ENCODE results near the gene FOXI3.

Gene FOXI3

DNA sequence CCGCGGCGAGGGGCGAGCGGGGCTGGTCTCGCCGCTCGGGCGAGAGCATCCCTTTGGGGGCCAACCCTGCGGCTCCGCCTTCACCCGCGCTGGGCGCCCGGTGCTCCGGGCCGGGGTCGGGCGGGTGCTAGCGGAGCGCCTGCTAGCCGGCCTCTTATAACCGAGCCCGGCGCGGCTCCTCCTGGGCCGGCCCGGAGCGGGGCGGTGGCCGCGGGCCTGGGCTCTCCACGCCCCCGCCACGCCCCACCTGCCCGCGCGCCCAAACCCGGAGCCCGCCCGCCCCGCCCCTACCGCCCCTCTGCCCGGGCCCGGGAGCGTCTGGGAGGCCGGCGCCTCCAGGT is at the start of gene FOXI3:
TSS of gene FOXI3 (minus strand) at position 129 of the 341 bp plus-strand sequence. CDS start 158 bp downstream, outside the sequence.
- no peak for DNase-seq

DNA sequence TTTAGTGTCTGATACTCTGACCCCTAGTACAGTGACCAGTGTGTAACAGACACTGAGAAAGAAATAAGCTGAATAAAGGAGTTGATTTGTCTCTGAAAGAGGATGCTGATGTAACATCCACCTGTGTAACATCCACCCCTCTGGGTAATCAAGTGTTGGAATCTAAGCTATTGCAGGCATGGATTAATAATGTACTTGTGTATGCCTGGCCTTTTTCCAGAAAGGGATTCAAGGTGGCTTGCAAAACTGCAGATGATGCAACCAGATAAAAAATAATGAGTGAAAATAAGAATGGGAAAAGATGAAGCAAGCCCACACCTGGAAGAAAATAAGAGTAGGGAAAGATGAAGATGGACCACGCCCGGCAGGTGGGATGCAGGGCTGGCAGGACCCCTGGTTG is 48.2 kb upstream of the FOXI3 start:
- no peak for DNase-seq

DNA sequence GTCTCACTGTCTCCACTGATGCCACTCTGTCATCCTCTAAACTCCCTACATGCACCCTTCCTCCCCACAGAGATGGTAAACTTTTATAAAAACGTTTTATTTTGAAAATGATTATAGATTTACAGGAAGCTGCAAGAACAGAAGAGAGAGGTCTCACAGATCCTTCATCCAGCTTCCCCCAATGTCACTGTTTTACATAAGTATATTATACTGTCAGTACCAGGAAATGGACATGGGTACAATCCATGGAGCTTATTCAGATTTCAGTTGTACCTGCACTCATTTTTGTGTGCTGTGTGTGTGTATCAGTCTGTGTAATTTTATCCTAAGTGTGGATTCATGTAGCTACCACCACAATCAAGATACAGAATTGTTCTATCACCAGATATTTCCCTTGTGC is 46.7 kb upstream of the FOXI3 start:
- DNase-seq, result no peak

DNA sequence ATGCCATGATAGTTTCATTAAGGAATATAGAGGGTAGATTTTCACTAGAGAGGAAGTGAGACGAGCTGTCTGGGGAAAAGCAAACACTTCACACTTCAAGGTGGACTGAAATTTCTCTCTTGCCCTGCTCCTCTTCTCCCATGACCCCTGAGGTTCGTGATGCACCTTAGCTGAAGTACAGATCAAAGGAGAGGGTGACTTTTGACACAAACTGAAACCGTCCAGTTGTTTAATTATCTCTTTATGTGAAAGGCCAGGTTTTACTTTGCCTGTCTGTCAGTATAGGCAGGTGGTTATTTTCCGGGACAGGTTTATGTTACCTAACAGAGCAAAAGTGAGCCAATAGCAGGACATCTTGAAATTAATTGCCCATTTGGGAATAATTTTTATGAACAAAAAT is 41.0 kb upstream of the FOXI3 start:
- no peak for DNase-seq

DNA sequence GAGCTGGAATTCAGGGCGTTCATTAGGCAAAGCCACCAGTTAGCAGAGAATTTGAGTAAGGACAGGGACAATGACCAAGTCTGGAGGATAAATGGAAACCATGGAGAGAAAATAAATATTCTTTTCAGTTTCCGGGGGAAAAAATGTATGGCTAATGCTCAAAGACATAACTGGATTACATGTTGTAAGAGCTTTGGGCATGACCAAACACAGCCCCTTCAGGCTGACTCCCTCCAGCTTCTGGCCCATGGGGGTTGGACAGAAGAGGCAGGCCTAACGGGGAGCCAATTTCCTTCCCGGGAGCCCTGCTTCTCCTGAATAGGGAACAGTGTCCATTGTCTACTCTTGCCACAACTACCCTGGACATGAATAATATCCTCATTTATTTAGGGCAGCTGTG is 39.5 kb upstream of the FOXI3 start:
- no peak for DNase-seq

DNA sequence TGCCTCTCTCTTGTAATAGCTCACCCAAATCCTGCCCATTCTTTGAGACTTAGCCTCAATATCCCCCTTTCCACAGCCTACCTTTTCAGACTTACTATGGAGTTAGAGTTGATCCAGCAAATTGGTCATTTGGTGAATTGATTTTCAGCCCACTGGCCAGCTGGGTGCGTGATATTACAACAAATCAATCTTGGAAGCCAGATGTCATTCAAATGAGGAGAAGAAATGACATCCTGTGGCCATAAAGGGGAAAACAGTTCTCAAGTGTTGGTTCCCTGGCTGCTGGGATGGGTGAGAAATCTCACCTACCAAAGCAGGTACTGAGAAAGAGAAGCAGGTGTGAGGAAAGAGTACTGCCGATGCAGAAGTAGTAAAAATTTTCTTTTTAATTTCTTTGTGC is 36.7 kb upstream of the FOXI3 start:
- DNase-seq, result no peak

DNA sequence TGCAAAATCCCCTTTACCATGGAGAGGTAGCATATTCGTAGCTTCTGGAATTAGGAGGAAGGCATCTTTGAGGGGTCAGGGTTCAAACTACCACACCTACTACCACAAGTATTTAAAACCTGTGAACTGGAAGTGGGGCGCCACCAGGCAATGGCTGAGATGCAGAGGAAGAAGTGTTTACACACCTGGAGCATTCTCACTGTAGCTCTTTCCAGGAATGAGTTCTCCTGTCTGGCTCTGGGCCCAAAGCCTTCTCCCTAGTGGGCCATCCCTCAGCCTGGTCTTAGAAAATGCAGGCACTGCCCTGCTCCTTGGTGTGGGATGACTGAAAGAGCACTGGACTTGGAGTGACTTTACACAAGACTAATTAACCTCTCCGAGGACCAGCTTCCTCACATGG is 30.7 kb upstream of the FOXI3 start:
- no peak for DNase-seq

DNA sequence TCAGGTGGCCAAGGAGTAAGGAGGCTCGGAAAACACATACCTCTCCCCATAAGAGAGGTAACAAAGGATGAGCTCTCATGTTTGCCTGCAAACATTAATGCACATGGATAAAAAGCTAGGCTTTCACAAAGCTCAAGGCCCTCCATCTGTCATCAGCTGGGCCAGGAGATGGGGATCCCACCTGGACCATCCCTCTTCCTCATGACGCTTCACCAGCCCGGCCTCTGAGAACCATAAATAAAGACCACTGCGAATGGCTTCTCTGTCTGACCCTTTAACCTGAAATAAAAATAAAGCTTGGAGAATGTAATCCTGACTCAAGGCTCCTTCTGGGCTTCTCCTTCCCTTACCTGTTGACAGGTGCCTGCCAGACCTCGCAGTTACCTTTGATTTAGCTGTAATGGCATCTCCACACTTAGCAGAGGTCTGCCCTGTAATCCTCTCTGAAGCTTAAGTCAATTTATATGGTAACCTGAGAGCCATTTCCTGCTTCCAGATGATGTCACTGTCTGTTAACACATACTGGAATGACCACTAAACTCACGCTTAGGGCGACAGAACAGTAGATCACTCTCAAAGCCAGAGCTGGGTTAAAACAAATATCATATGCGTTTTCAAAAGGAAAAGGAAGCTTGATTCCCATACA is 29.3 kb upstream of the FOXI3 start:
- no peak for DNase-seq

DNA sequence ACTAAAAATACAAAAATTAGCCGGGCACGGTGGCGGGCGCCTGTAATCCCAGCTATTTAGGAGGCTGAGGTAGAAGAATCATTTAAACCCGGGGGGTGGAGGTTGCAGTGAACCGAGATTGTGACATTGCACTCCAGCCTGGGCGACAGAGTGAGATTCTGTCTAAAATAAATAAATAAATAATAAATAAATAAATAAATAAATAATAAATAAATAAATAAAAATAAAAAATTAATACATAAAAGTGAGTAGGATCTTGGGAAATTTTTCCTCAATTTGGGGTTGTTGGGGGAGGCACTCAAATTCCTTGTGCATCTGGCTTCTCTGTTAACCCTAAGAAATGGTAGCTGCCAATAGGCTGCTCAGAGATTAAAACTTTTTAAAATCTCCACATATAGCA is 20.3 kb upstream of the FOXI3 start:
- no peak for DNase-seq

DNA sequence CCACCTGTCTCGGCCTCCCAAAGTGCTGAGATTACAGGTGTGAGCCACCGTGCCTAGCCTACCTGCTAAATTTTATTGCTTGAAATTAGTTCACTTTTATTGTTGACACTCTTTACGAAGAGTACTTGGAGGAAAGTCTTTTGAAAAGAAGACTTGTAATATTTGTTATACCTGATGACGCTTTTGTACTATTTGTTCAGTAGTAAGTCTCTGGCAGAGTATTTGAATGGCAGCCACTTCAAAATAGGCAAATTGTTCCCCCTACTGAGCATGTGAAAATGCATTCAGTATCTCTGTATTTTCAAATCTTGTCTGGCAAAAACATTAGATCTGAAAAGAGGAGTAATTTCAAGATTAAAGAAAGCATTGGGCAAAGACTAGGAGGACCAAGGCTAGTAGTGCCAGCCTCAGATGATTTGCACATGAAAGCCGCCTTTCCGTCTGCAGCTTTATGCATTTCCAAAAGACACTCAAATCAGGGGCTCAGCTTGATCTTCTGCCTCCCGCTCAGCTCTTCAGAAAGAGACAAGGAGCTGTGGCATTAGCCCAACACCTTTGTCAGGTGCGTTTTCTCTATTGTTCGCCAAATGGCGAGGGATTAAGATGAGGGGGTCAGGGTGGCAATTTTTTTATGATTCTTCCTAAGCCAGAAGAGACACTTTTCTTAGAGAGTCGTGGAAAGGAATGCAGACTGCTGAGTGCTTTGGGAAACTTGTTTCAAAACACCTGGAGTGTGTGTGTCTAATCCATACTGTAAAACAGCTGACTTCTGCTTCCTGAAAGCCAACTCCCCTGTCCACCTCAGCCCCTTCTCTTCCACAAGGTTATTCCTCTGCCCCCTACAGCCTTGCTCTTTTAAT is 18.8 kb upstream of the FOXI3 start:
- DNase-seq, result no peak

DNA sequence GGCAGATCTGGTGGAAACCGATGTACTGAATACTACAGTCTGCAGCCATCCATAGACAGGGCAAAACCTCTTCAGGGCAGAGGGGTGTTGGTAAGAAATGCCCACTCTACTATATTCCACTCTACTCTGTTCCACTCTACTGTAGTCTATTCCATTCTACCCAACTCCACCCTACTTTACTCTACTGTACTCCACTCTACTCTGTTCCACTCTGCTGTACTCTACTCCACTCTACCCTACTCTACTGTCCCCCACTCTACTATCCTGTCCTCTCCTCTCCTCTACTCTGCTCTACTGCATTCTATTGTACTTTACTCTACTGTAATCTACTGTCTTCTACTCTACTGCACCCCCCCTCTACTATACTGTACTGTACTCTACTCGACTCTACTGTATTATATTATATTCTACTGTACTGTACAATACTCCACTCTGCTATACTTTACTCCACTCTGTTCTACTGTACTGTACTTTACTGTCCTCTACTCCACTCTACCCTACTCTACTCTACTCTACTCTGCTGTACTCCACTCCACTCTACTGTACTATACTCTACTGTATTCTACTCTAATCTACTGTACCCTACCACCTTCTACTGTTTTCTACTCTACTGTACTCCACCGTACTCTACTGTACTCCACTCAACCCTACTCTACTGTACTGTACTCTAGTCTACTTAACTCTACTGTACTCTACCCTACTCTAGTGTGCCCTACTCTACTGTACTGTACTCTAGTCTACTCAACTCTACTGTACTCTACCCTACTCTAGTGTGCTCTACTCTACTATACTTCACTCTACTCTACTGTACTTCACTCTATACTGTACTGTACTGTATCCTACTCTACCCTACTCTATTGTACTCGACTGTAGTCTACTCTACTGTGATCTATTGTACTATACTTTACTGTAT is 17.0 kb upstream of the FOXI3 start:
- DNase-seq, result no peak

DNA sequence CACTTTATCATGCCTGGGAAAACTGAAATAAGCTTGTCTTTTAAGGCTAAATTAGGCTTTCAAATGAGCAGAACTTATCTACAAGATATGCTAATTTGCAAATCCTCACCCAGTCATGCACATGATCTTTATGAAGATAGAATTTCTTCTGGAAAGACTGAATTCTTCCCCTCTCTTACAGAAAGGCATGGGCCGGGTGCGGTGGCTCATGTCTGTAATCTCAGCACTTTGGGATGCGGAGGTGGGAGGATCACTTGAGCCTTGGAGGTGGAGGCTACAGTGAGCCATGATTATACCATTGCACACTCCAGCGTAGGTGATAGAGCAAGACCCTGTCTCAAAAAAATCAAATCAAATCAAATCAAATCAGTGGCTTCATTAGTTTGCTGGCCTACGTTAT is 11.7 kb upstream of the FOXI3 start:
- DNase-seq, result no peak

DNA sequence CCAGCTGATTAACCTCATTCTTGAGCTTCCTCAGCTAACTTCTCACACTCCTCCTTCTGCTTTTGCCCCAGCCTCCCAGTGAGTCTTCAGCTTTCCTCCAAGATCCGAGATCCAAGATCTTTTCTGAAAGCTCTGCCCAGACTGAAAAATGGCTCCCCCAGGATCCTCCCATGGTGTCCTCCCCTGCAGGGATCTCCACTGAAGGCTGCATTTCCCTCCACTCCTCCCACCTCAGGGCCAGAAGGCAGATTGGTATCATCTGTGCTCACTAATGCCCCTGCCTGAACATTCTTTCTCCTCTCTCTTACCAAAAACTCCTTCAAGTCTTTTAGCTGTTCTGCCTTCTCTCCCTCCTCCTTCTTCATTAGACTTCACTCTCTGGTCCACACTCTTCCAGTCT is 6.1 kb upstream of the FOXI3 start:
- no peak for DNase-seq

DNA sequence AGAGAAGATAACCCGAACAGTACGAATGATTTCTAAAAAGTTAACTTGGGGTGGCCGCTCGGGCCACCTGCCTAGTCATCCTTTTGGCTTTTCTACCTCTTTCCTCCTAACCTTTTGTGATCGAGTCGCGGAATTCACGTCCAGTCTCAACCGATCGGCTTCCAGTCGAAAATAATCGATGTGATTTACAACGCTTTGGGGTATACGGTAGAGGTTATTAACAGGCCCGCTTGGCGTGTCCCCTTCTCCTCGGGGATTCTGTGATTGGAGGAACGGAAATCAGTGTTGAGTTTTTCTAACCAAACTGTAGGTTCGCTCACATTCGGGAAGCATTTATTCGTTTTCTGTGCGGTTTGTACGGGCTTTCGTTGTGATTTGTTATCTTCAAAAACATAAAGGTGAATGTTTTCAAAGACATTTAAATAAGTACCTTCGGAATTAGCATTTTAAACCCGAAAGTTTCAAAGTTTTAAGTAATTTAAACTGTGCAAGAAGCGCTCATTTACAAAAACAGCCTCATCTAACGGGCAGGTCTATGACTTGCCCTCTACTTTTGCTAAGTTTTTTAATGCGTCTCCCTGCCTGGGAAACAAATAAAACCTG is 588 bp upstream of the FOXI3 start:
- no peak for DNase-seq

DNA sequence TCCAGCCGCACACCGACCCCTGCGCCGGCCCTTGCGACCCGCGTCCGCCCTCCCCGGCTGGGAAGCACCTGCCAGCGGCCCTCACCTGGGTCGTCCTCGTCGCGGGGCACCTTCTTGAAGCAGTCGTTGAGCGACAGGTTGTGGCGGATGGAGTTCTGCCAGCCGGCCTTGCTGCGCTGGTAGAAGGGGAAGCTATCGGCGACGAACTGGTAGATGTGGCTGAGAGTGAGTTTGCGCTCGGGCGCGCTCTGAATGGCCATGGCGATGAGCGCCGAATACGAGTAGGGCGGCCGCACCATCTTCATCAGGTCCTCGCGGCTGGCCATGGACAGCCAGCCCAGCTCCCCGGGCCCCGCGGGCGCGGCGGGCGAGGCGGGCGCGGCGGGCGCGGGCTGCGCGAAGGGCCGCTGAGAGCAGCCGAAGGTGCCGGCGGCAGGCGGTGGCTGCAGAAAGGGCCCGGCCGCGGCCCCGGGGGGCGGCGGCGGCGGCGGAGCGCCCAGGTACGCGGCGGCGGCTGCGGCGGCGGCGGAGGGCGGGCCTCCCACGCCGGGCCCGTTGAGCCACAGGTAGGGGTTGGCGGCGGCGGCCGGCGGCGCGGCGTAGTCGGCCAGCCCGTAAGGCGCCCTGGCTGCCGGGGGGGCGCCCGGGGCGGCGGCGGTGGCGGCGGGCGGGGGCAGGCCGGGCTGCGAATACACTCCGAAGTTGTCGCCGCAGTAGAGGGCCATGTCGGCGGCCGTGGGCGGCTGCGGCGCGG is 505 bp downstream of the FOXI3 start:
- DNase-seq, result peak; percentile 5

DNA sequence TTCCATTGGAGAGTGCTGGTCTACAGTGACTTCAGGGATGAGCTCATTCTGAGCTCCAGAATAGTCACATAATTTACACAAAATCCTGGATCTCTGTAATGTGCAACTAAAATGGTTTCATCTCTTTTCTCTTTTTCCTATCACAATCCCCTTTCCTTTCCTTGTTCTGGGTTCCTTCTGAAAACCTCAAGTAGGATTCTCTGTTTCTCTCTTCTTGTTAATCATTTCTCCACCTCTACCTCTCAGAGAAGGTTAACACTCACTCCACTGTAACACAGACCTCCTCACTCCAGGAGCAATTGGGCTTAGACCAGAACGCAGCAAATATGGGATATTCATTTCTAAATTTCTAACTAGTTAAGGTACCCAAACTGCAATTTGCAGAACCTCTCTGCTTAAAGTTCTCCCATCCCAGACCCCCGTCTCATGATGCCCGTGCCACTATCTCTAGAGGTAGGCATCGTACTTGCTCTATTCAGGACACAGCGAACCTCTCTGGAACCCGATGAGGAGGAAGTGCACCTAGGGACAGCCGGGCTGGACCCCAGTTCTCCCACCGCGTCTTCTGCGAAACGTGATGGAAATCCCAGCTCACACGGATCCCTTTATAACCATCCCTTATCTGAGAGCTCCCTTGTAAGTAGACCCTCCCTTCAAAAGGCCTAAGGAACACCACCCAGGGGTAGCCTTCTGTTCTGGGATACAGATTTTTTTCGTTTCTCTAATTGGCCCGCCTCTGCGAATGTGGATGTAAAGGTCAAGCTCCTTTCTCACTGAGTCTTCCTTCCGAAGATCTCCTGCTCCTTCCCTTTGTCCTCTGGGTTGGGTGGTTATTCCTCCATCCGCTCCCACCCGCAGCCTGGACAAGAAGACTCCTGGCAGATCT is 1.3 kb downstream of the FOXI3 start:
- no peak for DNase-seq

DNA sequence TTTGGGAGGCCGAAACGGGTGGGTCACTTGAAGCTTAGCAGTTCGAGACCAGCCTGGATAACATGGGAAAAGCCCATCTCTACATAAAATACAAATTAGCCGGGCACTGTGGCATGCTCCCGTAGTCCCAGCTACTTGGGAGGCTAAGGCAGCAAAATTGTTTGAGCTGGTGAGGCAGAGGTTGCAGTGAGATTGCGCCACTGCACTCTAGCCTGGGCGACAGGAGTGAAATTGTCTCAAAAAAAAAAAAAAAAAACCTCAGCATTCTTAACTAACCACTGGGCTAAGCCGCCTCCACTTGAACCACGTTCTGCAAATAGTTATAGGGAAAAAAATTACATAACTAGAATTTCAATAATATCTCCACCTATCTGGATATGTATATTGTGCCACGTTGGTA is 2.3 kb downstream of the FOXI3 start:
- DNase-seq, result no peak

DNA sequence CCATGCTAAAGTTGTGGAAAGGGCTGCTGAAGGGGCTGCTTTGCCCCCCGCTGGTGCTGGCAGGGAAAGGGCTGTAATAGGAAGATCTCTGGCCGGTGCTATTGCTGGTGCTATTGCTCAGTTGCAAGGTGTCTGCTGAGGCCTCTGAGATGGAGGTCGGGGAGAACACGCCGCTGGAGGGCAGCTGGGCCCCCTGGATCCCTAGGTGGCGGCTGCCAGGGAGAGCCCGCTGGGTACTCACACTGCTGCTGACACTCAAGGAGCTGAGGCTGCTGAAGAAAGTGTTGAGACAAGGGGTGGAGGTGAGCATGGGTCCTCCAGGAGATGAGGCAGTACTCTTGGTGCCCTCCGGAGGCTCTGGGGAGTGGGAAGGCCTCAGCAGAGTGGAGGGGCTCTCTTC is 4.2 kb downstream of the FOXI3 start:
- DNase-seq, result no peak

DNA sequence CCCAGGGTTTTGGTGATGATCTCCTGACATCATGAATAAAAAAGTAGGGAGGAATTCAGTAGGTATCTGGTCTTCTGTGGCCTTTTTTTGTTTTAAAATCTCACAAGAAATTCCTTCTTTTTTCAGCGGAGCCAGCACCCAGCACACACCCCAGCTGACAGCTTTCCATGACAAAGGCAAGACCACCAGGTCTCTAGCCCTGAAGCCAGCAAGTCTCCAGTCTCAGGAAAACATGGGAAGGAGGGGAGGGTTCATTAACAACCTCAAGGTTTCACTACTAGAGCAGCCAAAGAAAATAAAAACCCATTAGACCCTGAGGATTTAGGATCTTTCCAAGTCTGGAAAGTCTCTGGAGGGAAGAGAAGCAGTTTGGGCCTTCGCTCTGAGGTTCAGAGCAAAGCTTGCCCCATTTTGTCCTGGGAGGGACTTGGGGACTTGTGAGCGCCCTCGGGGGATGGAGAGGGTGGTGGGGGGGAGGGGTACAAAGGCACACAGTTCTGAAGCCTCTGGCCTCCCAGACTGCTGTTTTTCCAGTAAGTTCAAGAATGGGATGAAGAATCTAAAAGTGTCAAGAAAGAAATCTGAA is 9.0 kb downstream of the FOXI3 start:
- DNase-seq, result no peak

DNA sequence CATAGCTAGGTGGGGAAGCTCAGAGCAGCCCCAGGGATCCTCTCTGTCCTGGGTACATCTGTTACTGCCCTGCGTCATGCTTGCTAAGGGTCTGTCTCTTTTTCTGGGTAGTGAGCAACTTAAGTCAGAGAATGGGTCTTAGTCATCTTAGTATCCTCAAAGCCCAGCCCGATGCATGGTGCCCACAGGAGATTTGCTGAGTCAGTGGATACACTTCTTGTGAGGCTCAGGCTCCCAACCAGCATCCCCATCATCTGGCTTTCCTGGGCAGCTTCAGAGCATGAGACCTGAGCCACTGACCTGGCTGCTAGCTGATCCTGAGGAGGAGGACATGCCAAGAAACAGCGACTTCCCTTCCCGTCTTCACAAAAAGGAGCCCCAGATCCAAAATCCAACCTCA is 10.0 kb downstream of the FOXI3 start:
- DNase-seq, result no peak

DNA sequence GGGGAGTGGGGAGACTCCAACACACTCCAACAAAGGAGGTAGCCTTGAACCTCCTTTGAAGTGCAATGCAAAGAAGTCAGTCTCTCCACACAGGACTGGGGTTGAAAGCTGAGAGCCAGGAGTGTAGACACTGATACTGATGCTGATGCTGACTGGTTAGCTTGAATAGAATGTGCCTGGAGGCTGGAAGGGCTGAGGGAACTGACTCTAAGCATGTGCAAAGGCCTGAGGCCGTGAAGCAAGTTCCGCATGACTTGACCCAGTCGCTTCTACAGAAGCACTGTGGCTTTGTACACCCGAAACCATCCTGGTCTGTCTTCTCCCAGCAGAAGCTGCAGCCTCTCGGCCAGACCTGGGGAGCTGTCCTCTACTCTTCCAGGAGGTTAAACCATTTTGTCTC is 10.4 kb downstream of the FOXI3 start:
- DNase-seq, result no peak
